ENCODE data around the gene ANKRD44. TPM values are rescaled to one million over a fixed set of nuclear protein-coding genes. Genes with fewer than 3 reads are reported as not detected.

Gene ANKRD44
- total RNA-seq = 7.1 and 8.1 TPM in 2 replicates

GRCh38 chr2:197310271-197310985 is at the start of gene ANKRD44:
TSS of gene ANKRD44 (minus strand) at chr2:197310780. CDS start at chr2:197310604, 176 bp downstream.

Other genes starting within 250 kb of the ANKRD44 start
- 272 and 273 TPM in 2 replicates for gene SF3B1, start 124.2 kb upstream of the ANKRD44 start, total RNA-seq
- 20.8 and 40.3 TPM in 2 replicates for gene COQ10B, start 142.8 kb upstream of the ANKRD44 start, total RNA-seq
- gene HSPD1, start 189.1 kb upstream of the ANKRD44 start, total RNA-seq = 87.9 and 126 TPM in 2 replicates
- gene HSPE1, start 189.6 kb upstream of the ANKRD44 start, total RNA-seq = 30.2 and 44.9 TPM in 2 replicates
- gene MOB4, start 205.3 kb upstream of the ANKRD44 start, total RNA-seq = 23.9 and 32.8 TPM in 2 replicates

Measured in placental epithelial cell (primary cell).